ENCODE data around the gene IVNS1ABP.

Gene IVNS1ABP

DNA sequence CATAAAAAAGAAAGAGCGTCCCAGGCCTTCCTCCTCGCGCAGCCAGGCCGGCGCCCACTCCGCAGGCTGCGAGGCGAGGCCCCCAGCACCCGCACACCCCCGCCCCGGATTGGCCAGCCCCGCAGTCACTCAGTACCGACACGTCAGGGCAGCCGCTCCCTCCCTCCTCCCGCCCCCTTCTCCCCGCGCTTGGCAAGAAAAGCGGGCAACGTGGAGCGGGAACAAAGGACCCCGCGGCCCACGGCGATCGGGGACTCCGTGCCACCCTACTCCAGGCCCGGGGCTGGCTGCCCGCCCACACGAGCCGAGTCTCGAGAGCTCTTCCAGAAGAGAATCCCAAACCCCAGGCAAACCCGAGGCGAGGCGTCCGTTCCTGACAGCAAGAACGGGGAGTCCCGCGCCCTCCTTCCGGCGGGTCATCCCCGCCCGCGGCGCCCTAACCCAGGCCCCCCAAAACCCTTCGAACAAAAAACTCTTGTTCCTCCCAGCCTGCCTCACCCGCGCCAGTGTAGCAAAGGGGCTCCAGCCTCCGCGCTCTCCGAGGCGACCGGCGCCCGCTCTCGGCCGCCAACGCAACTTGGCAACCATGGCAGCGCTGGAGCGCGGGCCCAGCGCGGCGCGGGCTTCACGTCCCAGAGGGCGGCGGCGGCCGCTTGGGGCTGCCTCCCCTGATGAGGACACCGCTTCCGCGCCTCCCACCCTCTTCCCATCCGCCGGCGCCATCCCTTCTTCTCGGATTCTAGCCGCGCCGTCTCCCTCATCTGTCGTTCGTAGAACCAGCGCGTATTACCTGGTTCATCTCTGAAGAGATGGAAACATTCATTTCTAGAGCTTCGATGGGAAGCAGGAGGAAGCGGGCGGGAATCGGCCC, 645 bp downstream of the IVNS1ABP start:
- no peak for TF ChIP-seq CTCF (IDR thresholded peaks at IDR 0.05; ENCODE audit: low read depth, low read length, poor library complexity, severe bottlenecking)
- no peak for TF ChIP-seq EZH2phosphoT487 (IDR thresholded peaks at IDR 0.05; ENCODE audit: borderline replicate concordance, low read length)
- H3K9me2 ChIP-seq (replicated peaks; ENCODE audit: control insufficient read depth, low read length), result no peaks in the 10 kb centered on the region
- H3K4me1 ChIP-seq (ENCODE audit: control insufficient read depth, low read length), result peaks cover 57% of the 10 kb centered on the region
- H3K27me3 ChIP-seq (ENCODE audit: control insufficient read depth, low read length), result no peaks in the 10 kb centered on the region
- H3K9me3 ChIP-seq (ENCODE audit: control insufficient read depth, insufficient read depth, low read length), result no peaks in the 10 kb centered on the region
- no peaks in the 10 kb centered on the region for H3F3A ChIP-seq (ENCODE audit: control insufficient read depth, insufficient read depth)
- peak overlapping the region; percentile 95 for H3K4me3 ChIP-seq (ENCODE audit: low read length)
- peak overlapping the region; percentile 79 for H3K4me2 ChIP-seq (ENCODE audit: low read length)
- H3K27ac ChIP-seq (ENCODE audit: low read depth, low read length), result peak overlapping the region; percentile 79
- peaks cover 41% of the 10 kb centered on the region for H4K20me1 ChIP-seq (ENCODE audit: control insufficient read depth, insufficient read depth, low read depth, low read length)
- peaks cover 63% of the 10 kb centered on the region for H3K79me2 ChIP-seq (ENCODE audit: control insufficient read depth, low read length)
- peaks cover 46% of the 10 kb centered on the region for H3K36me3 ChIP-seq (ENCODE audit: control insufficient read depth, low read length)

DNA sequence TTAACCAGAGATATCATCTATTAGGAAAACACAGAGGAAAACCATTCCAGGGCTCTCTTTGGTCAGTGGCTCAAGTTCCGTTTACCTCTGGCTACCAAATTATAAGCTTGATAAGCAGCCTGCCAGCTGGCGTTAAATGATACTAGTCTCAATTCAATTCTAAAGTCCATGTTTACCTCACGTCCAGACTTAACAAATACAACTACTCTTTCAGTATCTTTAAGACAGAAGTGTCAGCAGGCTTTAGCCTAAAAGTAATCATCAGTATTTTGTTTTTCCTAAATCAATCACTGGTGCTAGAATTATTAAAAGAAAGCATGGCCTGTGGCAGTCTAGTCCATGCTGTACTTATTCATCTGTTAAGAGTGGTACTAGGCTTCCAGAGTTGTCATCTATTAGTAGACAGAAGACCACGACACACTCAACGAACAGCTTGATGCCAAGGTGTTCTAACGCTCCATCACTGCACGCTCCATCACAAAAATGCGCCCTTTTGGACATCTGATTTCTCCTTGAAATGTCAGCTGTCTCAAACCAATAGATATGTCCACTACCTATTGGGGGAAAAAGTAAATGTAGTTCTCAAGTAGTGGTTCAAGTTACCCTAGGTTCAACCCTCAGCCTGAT, 1.5 kb downstream of the IVNS1ABP start:
- Histone ChIP-seq H3K4me1 (ENCODE audit: control insufficient read depth, low read length) (peaks cover 57% of the 10 kb centered on the region), H3K27ac (ENCODE audit: low read depth, low read length) (no peak overlapping the region; the same call in 1 of the 2 replicates), H4K20me1 (ENCODE audit: control insufficient read depth, insufficient read depth, low read depth, low read length) (peaks cover 41% of the 10 kb centered on the region), H3F3A (ENCODE audit: control insufficient read depth, insufficient read depth) (no peaks in the 10 kb centered on the region), H3K9me2 (replicated peaks; ENCODE audit: control insufficient read depth, low read length) (no peaks in the 10 kb centered on the region), H3K9me3 (ENCODE audit: control insufficient read depth, insufficient read depth, low read length) (no peaks in the 10 kb centered on the region), H3K27me3 (ENCODE audit: control insufficient read depth, low read length) (no peaks in the 10 kb centered on the region), H3K79me2 (ENCODE audit: control insufficient read depth, low read length) (peaks cover 71% of the 10 kb centered on the region), H3K36me3 (ENCODE audit: control insufficient read depth, low read length) (peaks cover 55% of the 10 kb centered on the region), H3K4me2 (ENCODE audit: low read length) (peak overlapping the region; percentile 79), H3K4me3 (ENCODE audit: low read length) (peak overlapping the region; percentile 95)
- TF ChIP-seq EZH2phosphoT487 (IDR thresholded peaks at IDR 0.05; ENCODE audit: borderline replicate concordance, low read length), result no peak
- TF ChIP-seq CTCF (IDR thresholded peaks at IDR 0.05; ENCODE audit: low read depth, low read length, poor library complexity, severe bottlenecking), result no peak

- peak overlapping the region; percentile 95 for H3K4me3 ChIP-seq (ENCODE audit: low read length)
- no peaks in the 10 kb centered on the region for H3K9me2 ChIP-seq (replicated peaks; ENCODE audit: control insufficient read depth, low read length)
- peaks cover 66% of the 10 kb centered on the region for H3K36me3 ChIP-seq (ENCODE audit: control insufficient read depth, low read length)
- H4K20me1 ChIP-seq (ENCODE audit: control insufficient read depth, insufficient read depth, low read depth, low read length), result peaks cover 41% of the 10 kb centered on the region
- peaks cover 81% of the 10 kb centered on the region for H3K79me2 ChIP-seq (ENCODE audit: control insufficient read depth, low read length)
- no peaks in the 10 kb centered on the region for H3K9me3 ChIP-seq (ENCODE audit: control insufficient read depth, insufficient read depth, low read length)
- no peaks in the 10 kb centered on the region for H3K27me3 ChIP-seq (ENCODE audit: control insufficient read depth, low read length)
- TF ChIP-seq CTCF (IDR thresholded peaks at IDR 0.05; ENCODE audit: low read depth, low read length, poor library complexity, severe bottlenecking) (no peak), EZH2phosphoT487 (IDR thresholded peaks at IDR 0.05; ENCODE audit: borderline replicate concordance, low read length) (no peak)
- no peaks in the 10 kb centered on the region for H3F3A ChIP-seq (ENCODE audit: control insufficient read depth, insufficient read depth)
- peak overlapping the region; percentile 79 for H3K4me2 ChIP-seq (ENCODE audit: low read length)
- peaks cover 57% of the 10 kb centered on the region for H3K4me1 ChIP-seq (ENCODE audit: control insufficient read depth, low read length)
- no peak overlapping the region for H3K27ac ChIP-seq (ENCODE audit: low read depth, low read length)
Measured at GRCh38 chr1:185314411-185314810, 2.6 kb downstream of the IVNS1ABP start.
